K562 (cell line): Measurements from ENCODE around the gene RAB24. TPM values are rescaled to one million over a fixed set of nuclear protein-coding genes. Genes with fewer than 3 reads are reported as not detected.

Experiments
- ATF1 ChIP-seq, 2 experiments: fragments of 450-650 bp in 1 of 2; IDR thresholded peaks; 2 replicates each; pipeline ENCODE4 v1.6.1; 2016; ENCODE audit warnings: missing compliant biosample characterization in 1 of 2, missing genetic modification characterization in 1 of 2
- FIP1L1 ChIP-seq: fragments of 200-400 bp; formaldehyde crosslinking; IDR thresholded peaks from 2 replicates; pipeline ENCODE4 v1.6.1; 2018; ENCODE audit warnings: mild to moderate bottlenecking, low read depth, low read length; ENCODE audit not compliant: poor library complexity, severe bottlenecking
- HMG20A ChIP-seq: fragments of 450-650 bp; formaldehyde crosslinking; conservative IDR thresholded peaks from 2 replicates; pipeline ENCODE4 v1.4.0; 2020; ENCODE audit warnings: mild to moderate bottlenecking, mixed read lengths
- KLF6 ChIP-seq: fragments of 250-450 bp; sonication (Bioruptor Pico); IDR thresholded peaks from 2 replicates; pipeline ENCODE4 v1.4.0; 2020; ENCODE audit warnings: mild to moderate bottlenecking, moderate library complexity, borderline replicate concordance
- RBBP5 ChIP-seq: fragments of 200-600 bp; sonication (generic); IDR thresholded peaks from 2 replicates; pipeline ENCODE4 v1.6.1; 2012; ENCODE audit warnings: borderline replicate concordance, mild to moderate bottlenecking, low read length, control low read depth, inconsistent platforms; ENCODE audit not compliant: insufficient read depth, poor library complexity, severe bottlenecking
- RBM17 ChIP-seq: fragments of 200-400 bp; formaldehyde crosslinking; IDR thresholded peaks from 2 replicates; pipeline ENCODE4 v1.6.1; 2017; ENCODE audit warnings: low read depth, mild to moderate bottlenecking, low read length, borderline replicate concordance
- SPI1 ChIP-seq: IDR thresholded peaks from 2 replicates; pipeline ENCODE4 v1.6.1; 2011; ENCODE audit warnings: low read depth, low read length, control low read depth, borderline replicate concordance
- YY1 ChIP-seq, 3 experiments: IDR thresholded peaks; 2 replicates each; pipeline ENCODE4 v1.6.1; 2011; ENCODE audit warnings: low read length in 2 of 3, mild to moderate bottlenecking in 2 of 3, moderate library complexity in 2 of 3, borderline replicate concordance in 1 of 3, control low read depth in 1 of 3, low read depth in 1 of 3; ENCODE audit not compliant: insufficient read depth in 3 of 3, insufficient replicate concordance in 2 of 3, control insufficient read depth in 1 of 3, insufficient read length in 1 of 3; ENCODE audit errors: extremely low read depth in 1 of 3
- polyA plus RNA-seq, 8 experiments: library from polyadenylated mRNA; depleted of rRNA in 4 of 8; stranded (reverse) in 5 of 8; unstranded in 3 of 8; fragments of >200 nt; fragmentation: Nextera tagmentation in 2 of 8; fragmentation: Illumina TruSeq in 1 of 8; extraction: Ambion mirVana in 2 of 8; extraction: Trizol in 1 of 8; gene quantifications; 2 replicates each; pipeline versions ENCODE4 v1.2.1 to v1.2.3, GENCODE V29; 2011 to 2014; ENCODE audit warnings: inconsistent platforms in 1 of 8, missing spikeins in 1 of 8
- total RNA-seq, 7 experiments: library from RNA; depleted of rRNA in 6 of 7; stranded (reverse); fragments of >200 nt in 6 of 7; fragmentation: Illumina TruSeq in 2 of 7; extraction: Trizol in 2 of 7; gene quantifications; 2 replicates each; pipeline versions ENCODE4 v1.2.1 to v1.2.3, GENCODE V29; 2011 to 2021; ENCODE audit warnings: low replicate concordance in 1 of 7
- TF ChIP-seq, protein P1 (sequence below): fragments of 450-650 bp; IDR thresholded peaks from 2 replicates; pipeline ENCODE4 v1.6.1; 2017; ENCODE audit warnings: antibody characterized with exemption, mild to moderate bottlenecking
- TF ChIP-seq, protein P2 (sequence below): fragments of 450-650 bp; formaldehyde crosslinking; IDR thresholded peaks from 2 replicates; pipeline ENCODE4 v1.4.0; 2020; ENCODE audit warnings: mild to moderate bottlenecking, mixed read lengths
- TF ChIP-seq, protein P3 (sequence below), 2 experiments: fragments of 450-650 bp; conservative IDR thresholded peaks; 2 replicates each; pipeline ENCODE4 v1.6.1; 2017; ENCODE audit warnings: mild to moderate bottlenecking in 2 of 2, moderate library complexity in 2 of 2
- TF ChIP-seq, protein P4 (sequence below): sonication (generic); formaldehyde crosslinking; IDR thresholded peaks from 2 replicates; pipeline ENCODE4 v1.9.0; 2022; ENCODE audit warnings: mild to moderate bottlenecking, missing genetic modification reagents
- TF ChIP-seq, protein P5 (sequence below): fragments of 450-650 bp; formaldehyde crosslinking; IDR thresholded peaks from 2 replicates; pipeline ENCODE4 v1.4.0; 2020; ENCODE audit warnings: mild to moderate bottlenecking, moderate library complexity

RAB24 gene
- total and polyA plus RNA-seq, 9 of the 15 experiments (the other 6 are each of a cell fraction or from before 2014, with no cell fraction given) = 13.9 to 107 (median 34.8) TPM

DNA sequence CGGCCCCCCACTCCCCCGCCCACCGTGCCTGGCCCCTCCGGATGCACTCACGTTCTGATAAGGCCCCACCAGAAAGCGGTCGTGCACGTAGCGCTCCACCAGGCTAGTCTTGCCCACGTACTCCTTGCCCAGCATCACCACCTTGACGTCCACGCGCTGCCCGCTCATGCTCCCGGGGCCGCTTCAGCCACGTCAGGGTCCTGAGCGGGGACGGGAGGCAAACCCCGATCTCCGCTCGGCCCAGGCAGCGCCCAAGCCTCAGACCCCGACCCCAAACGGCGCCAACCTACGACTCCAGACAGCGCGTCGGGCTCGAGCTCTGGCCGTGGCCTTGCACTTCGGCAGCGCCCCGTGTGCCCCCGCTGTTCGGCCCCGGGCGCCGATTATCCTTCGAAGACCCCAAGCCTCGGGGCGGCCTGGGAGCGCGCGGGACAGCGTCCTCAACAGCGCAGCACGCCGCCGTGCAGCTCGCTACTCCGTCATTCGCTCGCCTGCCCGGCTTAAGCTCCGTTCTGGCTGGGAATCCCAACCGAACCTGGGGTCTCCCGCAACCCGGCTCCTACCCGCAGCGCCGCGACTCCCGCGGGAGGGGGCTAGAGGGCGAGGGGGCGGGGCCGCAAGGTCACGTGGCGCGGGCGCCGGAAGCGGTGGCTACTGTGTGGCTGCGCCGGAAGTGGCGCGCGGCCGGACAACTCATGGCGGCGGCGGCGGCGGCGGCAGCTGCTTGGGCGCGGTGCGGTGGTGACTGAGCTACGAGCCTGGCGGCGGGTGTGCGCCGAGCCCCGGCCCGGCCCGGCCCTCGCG is at the start of gene RAB24, which contains the start of gene PRELID1 (continued):
- TF ChIP-seq, protein P1, sequence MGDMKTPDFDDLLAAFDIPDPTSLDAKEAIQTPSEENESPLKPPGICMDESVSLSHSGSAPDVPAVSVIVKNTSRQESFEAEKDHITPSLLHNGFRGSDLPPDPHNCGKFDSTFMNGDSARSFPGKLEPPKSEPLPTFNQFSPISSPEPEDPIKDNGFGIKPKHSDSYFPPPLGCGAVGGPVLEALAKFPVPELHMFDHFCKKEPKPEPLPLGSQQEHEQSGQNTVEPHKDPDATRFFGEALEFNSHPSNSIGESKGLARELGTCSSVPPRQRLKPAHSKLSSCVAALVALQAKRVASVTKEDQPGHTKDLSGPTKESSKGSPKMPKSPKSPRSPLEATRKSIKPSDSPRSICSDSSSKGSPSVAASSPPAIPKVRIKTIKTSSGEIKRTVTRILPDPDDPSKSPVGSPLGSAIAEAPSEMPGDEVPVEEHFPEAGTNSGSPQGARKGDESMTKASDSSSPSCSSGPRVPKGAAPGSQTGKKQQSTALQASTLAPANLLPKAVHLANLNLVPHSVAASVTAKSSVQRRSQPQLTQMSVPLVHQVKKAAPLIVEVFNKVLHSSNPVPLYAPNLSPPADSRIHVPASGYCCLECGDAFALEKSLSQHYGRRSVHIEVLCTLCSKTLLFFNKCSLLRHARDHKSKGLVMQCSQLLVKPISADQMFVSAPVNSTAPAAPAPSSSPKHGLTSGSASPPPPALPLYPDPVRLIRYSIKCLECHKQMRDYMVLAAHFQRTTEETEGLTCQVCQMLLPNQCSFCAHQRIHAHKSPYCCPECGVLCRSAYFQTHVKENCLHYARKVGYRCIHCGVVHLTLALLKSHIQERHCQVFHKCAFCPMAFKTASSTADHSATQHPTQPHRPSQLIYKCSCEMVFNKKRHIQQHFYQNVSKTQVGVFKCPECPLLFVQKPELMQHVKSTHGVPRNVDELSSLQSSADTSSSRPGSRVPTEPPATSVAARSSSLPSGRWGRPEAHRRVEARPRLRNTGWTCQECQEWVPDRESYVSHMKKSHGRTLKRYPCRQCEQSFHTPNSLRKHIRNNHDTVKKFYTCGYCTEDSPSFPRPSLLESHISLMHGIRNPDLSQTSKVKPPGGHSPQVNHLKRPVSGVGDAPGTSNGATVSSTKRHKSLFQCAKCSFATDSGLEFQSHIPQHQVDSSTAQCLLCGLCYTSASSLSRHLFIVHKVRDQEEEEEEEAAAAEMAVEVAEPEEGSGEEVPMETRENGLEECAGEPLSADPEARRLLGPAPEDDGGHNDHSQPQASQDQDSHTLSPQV = no peak
- TF ChIP-seq, protein P2, sequence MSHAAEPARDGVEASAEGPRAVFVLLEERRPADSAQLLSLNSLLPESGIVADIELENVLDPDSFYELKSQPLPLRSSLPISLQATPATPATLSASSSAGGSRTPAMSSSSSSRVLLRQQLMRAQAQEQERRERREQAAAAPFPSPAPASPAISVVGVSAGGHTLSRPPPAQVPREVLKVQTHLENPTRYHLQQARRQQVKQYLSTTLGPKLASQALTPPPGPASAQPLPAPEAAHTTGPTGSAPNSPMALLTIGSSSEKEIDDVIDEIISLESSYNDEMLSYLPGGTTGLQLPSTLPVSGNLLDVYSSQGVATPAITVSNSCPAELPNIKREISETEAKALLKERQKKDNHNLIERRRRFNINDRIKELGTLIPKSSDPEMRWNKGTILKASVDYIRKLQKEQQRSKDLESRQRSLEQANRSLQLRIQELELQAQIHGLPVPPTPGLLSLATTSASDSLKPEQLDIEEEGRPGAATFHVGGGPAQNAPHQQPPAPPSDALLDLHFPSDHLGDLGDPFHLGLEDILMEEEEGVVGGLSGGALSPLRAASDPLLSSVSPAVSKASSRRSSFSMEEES (CRISPR knock-in tag) = peak; percentile 93
- TF ChIP-seq, protein P3, sequence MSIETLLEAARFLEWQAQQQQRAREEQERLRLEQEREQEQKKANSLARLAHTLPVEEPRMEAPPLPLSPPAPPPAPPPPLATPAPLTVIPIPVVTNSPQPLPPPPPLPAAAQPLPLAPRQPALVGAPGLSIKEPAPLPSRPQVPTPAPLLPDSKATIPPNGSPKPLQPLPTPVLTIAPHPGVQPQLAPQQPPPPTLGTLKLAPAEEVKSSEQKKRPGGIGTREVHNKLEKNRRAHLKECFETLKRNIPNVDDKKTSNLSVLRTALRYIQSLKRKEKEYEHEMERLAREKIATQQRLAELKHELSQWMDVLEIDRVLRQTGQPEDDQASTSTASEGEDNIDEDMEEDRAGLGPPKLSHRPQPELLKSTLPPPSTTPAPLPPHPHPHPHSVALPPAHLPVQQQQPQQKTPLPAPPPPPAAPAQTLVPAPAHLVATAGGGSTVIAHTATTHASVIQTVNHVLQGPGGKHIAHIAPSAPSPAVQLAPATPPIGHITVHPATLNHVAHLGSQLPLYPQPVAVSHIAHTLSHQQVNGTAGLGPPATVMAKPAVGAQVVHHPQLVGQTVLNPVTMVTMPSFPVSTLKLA (conservative IDR thresholded peaks at IDR 0.05) = peak; percentile 86 to 94
- TF ChIP-seq RBM17 = no peak
- TF ChIP-seq, protein P4, sequence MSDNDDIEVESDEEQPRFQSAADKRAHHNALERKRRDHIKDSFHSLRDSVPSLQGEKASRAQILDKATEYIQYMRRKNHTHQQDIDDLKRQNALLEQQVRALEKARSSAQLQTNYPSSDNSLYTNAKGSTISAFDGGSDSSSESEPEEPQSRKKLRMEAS (CRISPR knock-in tag) = peak; percentile 90
- no peak for TF ChIP-seq HMG20A (CRISPR knock-in tag)
- TF ChIP-seq YY1 (IDR thresholded peaks at IDR 0.05; ENCODE audit: borderline replicate concordance in 1 of 3, control insufficient read depth in 1 of 3, extremely low read depth in 1 of 3, insufficient read depth in 3 of 3, insufficient read length in 1 of 3, insufficient replicate concordance in 2 of 3, low read depth in 1 of 3, low read length in 2 of 3) = peak in 2 of 3 experiments; percentile 84 to 88
- TF ChIP-seq, protein P5, sequence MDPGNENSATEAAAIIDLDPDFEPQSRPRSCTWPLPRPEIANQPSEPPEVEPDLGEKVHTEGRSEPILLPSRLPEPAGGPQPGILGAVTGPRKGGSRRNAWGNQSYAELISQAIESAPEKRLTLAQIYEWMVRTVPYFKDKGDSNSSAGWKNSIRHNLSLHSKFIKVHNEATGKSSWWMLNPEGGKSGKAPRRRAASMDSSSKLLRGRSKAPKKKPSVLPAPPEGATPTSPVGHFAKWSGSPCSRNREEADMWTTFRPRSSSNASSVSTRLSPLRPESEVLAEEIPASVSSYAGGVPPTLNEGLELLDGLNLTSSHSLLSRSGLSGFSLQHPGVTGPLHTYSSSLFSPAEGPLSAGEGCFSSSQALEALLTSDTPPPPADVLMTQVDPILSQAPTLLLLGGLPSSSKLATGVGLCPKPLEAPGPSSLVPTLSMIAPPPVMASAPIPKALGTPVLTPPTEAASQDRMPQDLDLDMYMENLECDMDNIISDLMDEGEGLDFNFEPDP (CRISPR knock-in tag) = no peak
- TF ChIP-seq KLF6 (CRISPR knock-in tag) = no peak
- no peak for TF ChIP-seq SPI1
- peak; percentile 64 for TF ChIP-seq FIP1L1
- TF ChIP-seq ATF1 (CRISPR knock-in tag; IDR thresholded peaks at IDR 0.05) = no peak; the same call in 1 of the 2 replicates
- TF ChIP-seq ATF1 (tag; IDR thresholded peaks at IDR 0.05) = peak; percentile 80
- peak; percentile 74 for TF ChIP-seq RBBP5
